ENCODE data around the gene UTP14C. TPM values are rescaled to one million over a fixed set of nuclear protein-coding genes. Genes with fewer than 3 reads are reported as not detected.
A peak's percentile ranks its signal among the peaks of the same experiment; 100 is the strongest.

Gene UTP14C
- total and polyA plus RNA-seq, 2 experiments from 2014 or later, result 11.4 to 22.9 TPM

DNA sequence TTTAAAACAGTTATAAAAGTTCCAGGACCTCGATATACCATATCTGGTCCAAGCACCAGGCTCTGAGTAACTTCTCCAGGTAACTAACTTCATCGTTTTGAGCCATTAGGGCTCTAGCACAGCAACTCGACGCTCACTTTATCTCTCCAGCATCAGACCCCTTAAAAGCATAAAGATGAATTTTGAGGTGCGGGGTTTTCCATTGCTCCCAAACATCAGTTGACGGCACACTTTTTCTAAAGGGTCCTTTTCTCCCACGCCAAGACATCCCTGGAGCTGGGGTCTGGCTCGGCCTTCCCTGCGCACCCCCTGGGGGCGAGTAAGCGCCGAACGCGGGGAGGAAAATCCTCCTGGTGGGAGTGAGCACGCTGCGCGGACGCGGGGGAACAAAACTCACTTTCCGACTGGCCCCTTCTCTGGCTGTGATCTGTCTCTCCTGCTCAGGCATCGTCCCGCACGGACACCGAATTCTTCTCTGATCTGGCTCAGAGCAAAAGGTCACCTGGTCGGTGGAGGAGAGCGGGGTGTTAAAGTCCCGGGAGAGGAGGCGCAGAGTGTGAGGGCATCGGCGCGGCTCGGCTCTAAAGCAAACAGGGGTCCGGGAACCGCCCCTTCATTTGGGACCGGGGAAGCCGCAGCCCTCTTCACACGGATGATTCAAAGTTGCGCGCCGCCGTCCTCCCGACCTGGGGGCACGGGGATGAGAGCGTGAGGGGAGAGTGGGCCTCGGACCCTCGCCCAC, 13.4 kb upstream of the UTP14C start, which contains the start of gene ATP7B:
Gene ATP7B, minus strand, starts transcription at position 561 of the 742 bp plus-strand sequence. Its CDS starts 113 bp downstream, at position 448.
- Mint-ChIP-seq H3K27me3 (ENCODE audit: insufficient read depth, low read depth, poor library complexity) (peaks cover 20% of the 10 kb centered on the region), H3K27ac (peak within 1 kb of the TSS; percentile 98), H3K36me3 (ENCODE audit: low read depth) (peaks cover 17% of the 10 kb centered on the region), H3K4me3 (peak within 1 kb of the TSS; percentile 98), H3K4me1 (peaks cover 11% of the 10 kb centered on the region), H3K9me3 (peaks cover 9% of the 10 kb centered on the region)
- Histone ChIP-seq H4K20me1 (replicated peaks; ENCODE audit: insufficient read depth) (peaks cover 11% of the 10 kb centered on the region; the same call in 1 of the 2 replicates), H3K4me1 (ENCODE audit: insufficient read depth) (peaks cover 17% of the 10 kb centered on the region), H3K27ac (ENCODE audit: low read depth) (peak within 1 kb of the TSS; percentile 73), H3K4me3 (peak within 1 kb of the TSS; percentile 86), H3K27me3 (ENCODE audit: insufficient read depth) (peaks cover 28% of the 10 kb centered on the region), H3K36me3 (ENCODE audit: insufficient read depth) (no peaks in the 10 kb centered on the region), H3K4me2 (peak within 1 kb of the TSS; percentile 100), H3K9me2 (ENCODE audit: insufficient read depth) (no peaks in the 10 kb centered on the region), H2AFZ (peak within 1 kb of the TSS; percentile 99), H3F3A (replicated peaks; ENCODE audit: low read depth) (no peaks in the 10 kb centered on the region), H3K79me2 (replicated peaks; ENCODE audit: insufficient read depth) (peaks cover 52% of the 10 kb centered on the region)
- TF ChIP-seq, protein P1, sequence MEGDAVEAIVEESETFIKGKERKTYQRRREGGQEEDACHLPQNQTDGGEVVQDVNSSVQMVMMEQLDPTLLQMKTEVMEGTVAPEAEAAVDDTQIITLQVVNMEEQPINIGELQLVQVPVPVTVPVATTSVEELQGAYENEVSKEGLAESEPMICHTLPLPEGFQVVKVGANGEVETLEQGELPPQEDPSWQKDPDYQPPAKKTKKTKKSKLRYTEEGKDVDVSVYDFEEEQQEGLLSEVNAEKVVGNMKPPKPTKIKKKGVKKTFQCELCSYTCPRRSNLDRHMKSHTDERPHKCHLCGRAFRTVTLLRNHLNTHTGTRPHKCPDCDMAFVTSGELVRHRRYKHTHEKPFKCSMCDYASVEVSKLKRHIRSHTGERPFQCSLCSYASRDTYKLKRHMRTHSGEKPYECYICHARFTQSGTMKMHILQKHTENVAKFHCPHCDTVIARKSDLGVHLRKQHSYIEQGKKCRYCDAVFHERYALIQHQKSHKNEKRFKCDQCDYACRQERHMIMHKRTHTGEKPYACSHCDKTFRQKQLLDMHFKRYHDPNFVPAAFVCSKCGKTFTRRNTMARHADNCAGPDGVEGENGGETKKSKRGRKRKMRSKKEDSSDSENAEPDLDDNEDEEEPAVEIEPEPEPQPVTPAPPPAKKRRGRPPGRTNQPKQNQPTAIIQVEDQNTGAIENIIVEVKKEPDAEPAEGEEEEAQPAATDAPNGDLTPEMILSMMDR (conservative IDR thresholded peaks at IDR 0.05; ENCODE audit: low read depth in 2 of 2), result peak; percentile 4 to 35; a peak in 1 of 4 replicates
- no peak for TF ChIP-seq ZNF331 (CRISPR knock-in tag; IDR thresholded peaks at IDR 0.05; ENCODE audit: low read depth)
- no peak for TF ChIP-seq JUNB (IDR thresholded peaks at IDR 0.05; ENCODE audit: unreplicated experiment)
- peak; percentile 76 for ATAC-seq
- peak; percentile 81 for DNase-seq (ENCODE audit: low spot score)

DNA sequence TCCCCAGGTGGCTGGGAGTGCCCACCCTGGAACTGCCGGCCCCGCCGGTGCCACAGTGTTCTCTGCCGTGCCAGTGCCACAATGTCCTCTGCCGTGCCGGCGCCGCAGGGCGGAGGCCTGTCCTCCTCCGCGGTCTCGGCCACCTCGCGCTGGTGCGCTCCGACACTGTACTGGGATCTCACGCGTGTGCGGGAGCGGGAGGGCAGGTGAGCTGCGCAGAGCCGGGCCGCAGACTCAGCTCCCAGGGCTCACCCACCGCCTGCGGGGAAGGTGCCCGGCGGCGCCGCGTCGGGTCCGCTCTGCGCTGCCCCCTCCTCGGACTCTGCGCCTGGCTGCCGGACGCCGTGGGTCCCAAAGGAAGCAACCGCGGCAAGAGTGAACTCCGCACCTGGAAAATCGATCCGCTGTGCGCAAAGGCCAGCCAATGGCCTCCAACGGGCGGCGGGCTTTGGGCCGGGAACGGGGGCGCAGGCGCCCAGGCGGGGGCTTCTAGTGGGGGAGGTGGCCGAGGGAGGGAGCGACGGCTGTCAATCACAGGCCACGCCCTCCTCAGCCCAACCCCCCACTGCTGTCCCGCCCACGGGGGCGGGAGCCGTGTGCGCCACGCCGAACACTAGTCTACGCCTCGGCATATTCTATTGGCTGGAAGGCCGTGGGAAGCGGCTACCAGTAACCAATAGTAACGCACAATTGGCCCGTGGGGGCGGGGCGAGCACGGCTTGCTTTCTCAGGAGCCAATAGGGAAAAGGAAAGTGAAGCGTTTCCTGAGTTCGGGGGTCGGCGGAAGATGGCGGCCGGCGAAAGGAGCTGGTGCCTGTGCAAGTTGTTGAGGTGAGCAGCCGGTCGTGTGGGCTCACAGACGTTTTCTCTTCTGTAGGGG, 12.6 kb upstream of the UTP14C start, which contains the start of gene ALG11:
Gene ALG11, plus strand, starts transcription at position 767 of the 880 bp plus-strand sequence. Its CDS starts 21 bp downstream, at position 788.
- H3K4me3 ChIP-seq, result peak within 1 kb of the TSS; percentile 86
- H3K9me2 ChIP-seq (ENCODE audit: insufficient read depth), result no peaks in the 10 kb centered on the region
- peak; percentile 99 for DNase-seq (ENCODE audit: low spot score)
- H3K4me2 ChIP-seq, result peak within 1 kb of the TSS; percentile 100
- Mint-ChIP-seq H3K4me3 (peak within 1 kb of the TSS; percentile 98), H3K9me3 (peaks cover 7% of the 10 kb centered on the region), H3K27me3 (ENCODE audit: insufficient read depth, low read depth, poor library complexity) (peaks cover 18% of the 10 kb centered on the region), H3K36me3 (ENCODE audit: low read depth) (peaks cover 18% of the 10 kb centered on the region), H3K27ac (peak within 1 kb of the TSS; percentile 98), H3K4me1 (peaks cover 11% of the 10 kb centered on the region)
- H3K27ac ChIP-seq (ENCODE audit: low read depth), result peak within 1 kb of the TSS; percentile 73
- H4K20me1 ChIP-seq (replicated peaks; ENCODE audit: insufficient read depth), result peaks cover 11% of the 10 kb centered on the region; the same call in 1 of the 2 replicates
- H3F3A ChIP-seq (replicated peaks; ENCODE audit: low read depth), result no peaks in the 10 kb centered on the region
- H3K4me1 ChIP-seq (ENCODE audit: insufficient read depth), result peaks cover 17% of the 10 kb centered on the region
- ATAC-seq, result peak; percentile 93
- no peaks in the 10 kb centered on the region for H3K36me3 ChIP-seq (ENCODE audit: insufficient read depth)
- H2AFZ ChIP-seq, result peak within 1 kb of the TSS; percentile 99
- H3K27me3 ChIP-seq (ENCODE audit: insufficient read depth), result peaks cover 28% of the 10 kb centered on the region
- TF ChIP-seq EZH2 (IDR thresholded peaks at IDR 0.05; ENCODE audit: low read depth, unreplicated experiment), result no peak
- TF ChIP-seq CREB1 (CRISPR knock-in tag; IDR thresholded peaks at IDR 0.05; ENCODE audit: low read depth), result peak; percentile 76
- peak; percentile 74 for TF ChIP-seq POLR2AphosphoS5 (IDR thresholded peaks at IDR 0.05; ENCODE audit: low read depth)
- peaks cover 59% of the 10 kb centered on the region for H3K79me2 ChIP-seq (replicated peaks; ENCODE audit: insufficient read depth)
